ENCODE results near the gene GRIK1.

- TF ChIP-seq CTCF (IDR thresholded peaks at IDR 0.05; ENCODE audit: low read length) (no peak), EZH2 (IDR thresholded peaks at IDR 0.05; ENCODE audit: borderline replicate concordance, low read length) (no peak)
These were observed 220.3 kb downstream of the GRIK1 start for GRCh38 chr21:29719521-29719920.
